H1 (cell line): ENCODE measurements around the gene METTL21C. TPM values are rescaled to one million over a fixed set of nuclear protein-coding genes. Genes with fewer than 3 reads are reported as not detected.

Experiments used
- CTCF ChIA-PET: fragments of 300-600 bp; sonication (Branson Sonifier 250); formaldehyde crosslinking; loops from one replicate; lab custom pipeline; 2021; ENCODE audit not compliant: partially characterized antibody; lab: Charles Lee
- POLR2A ChIA-PET: fragments of 300-600 bp; sonication (Branson Sonifier 250); formaldehyde crosslinking; loops from one replicate; lab custom pipeline; 2021; ENCODE audit warnings: inconsistent platforms; ENCODE audit not compliant: partially characterized antibody; lab: Charles Lee
- DNase-seq, 2 experiments: peaks; one replicate each; pipeline versions ENCODE4 v3.0.0 to v3.0.0-alpha.2; 2010 to 2022; ENCODE audit warnings: low spot score in 2 of 2, low read depth in 1 of 2, mixed read lengths in 1 of 2
- FAIRE-seq: peaks from 2 replicates; lab custom pipeline; 2011; peaks lifted over from hg19 to GRCh38; lab: Jason Lieb, UNC
- H2AFZ ChIP-seq: 2 replicates; pipeline ENCODE4 v1.8.1; 2012; ENCODE audit warnings: low read length, inconsistent platforms
- H2AK5ac ChIP-seq: 2 replicates; pipeline ENCODE4 v1.6.1; 2013; ENCODE audit warnings: low read depth, low read length
- H2BK120ac ChIP-seq: replicated peaks from 2 replicates; pipeline ENCODE3; 2013; ENCODE audit warnings: low read depth, low read length, inconsistent platforms
- H2BK12ac ChIP-seq: 2 replicates; pipeline ENCODE4 v1.6.1; 2013; ENCODE audit warnings: low read depth, low read length
- H2BK15ac ChIP-seq: 2 replicates; pipeline ENCODE4 v1.6.1; 2013; ENCODE audit warnings: low read length
- H2BK20ac ChIP-seq: 2 replicates; pipeline ENCODE4 v1.6.1; 2013; ENCODE audit warnings: low read length
- H2BK5ac ChIP-seq: 2 replicates; pipeline ENCODE4 v1.6.1; 2013; ENCODE audit warnings: low read depth, low read length
- H3K14ac ChIP-seq: 2 replicates; pipeline ENCODE4 v1.6.1; 2013; ENCODE audit warnings: inconsistent platforms; ENCODE audit not compliant: insufficient read length
- H3K18ac ChIP-seq: 2 replicates; pipeline ENCODE4 v1.6.1; 2013; ENCODE audit warnings: low read length; ENCODE audit errors: extremely low read depth
- H3K23ac ChIP-seq: 2 replicates; pipeline ENCODE4 v1.6.1; 2013; ENCODE audit warnings: inconsistent platforms; ENCODE audit not compliant: insufficient read length
- H3K23me2 ChIP-seq: 2 replicates; pipeline ENCODE4 v1.6.1; 2013; ENCODE audit warnings: low read depth, low read length
- H3K27ac ChIP-seq: 2 replicates; pipeline ENCODE4 v1.6.1; 2011; ENCODE audit warnings: low read depth, low read length, inconsistent platforms
- H3K27me3 ChIP-seq, 4 experiments: replicated peaks in 1 of 4; 1 replicate in 1 of 4; 2 replicates in 3 of 4; pipeline versions ENCODE4 v1.6.1 to v1.8.1; 2011 to 2013; ENCODE audit warnings: low read length in 3 of 4, mild to moderate bottlenecking in 3 of 4, inconsistent platforms in 2 of 4, mixed read lengths in 2 of 4, moderate library complexity in 1 of 4; ENCODE audit not compliant: control insufficient read depth in 3 of 4, insufficient read depth in 3 of 4; ENCODE audit errors: extremely low read depth in 1 of 4
- H3K36me3 ChIP-seq, 4 experiments: 2 replicates each; pipeline versions ENCODE4 v1.6.1 to v1.8.1; 2011 to 2013; ENCODE audit warnings: mild to moderate bottlenecking in 4 of 4, low read length in 3 of 4, moderate library complexity in 2 of 4, control low read depth in 1 of 4, inconsistent platforms in 1 of 4; ENCODE audit not compliant: insufficient read depth in 4 of 4, control insufficient read depth in 2 of 4
- H3K4ac ChIP-seq: replicated peaks from 2 replicates; pipeline ENCODE3; 2013; ENCODE audit warnings: low read length, low read depth, mixed read lengths, inconsistent platforms; ENCODE audit not compliant: insufficient read length
- H3K4me1 ChIP-seq, 4 experiments: replicated peaks in 1 of 4; 1 replicate in 1 of 4; 2 replicates in 3 of 4; pipeline versions ENCODE4 v1.6.1 to v1.8.1; 2011 to 2013; ENCODE audit warnings: low read length in 3 of 4, inconsistent platforms in 2 of 4, mixed read lengths in 1 of 4; ENCODE audit not compliant: insufficient read depth in 4 of 4, control insufficient read depth in 3 of 4
- H3K4me2 ChIP-seq, 2 experiments: 2 replicates each; pipeline versions ENCODE4 v1.6.1 to v1.8.1; 2011 to 2013; ENCODE audit warnings: low read depth in 2 of 2, low read length in 2 of 2, control low read depth in 1 of 2, inconsistent platforms in 1 of 2, mild to moderate bottlenecking in 1 of 2; ENCODE audit not compliant: insufficient read depth in 1 of 2
- H3K4me3 ChIP-seq, 4 experiments: fragments of 200-600, 300-600 bp in 1 of 4; sonication (generic), shearing (Covaris generic), sonication (Bioruptor Twin) in 1 of 4; 2 replicates each; pipeline versions ENCODE4 v1.5.1 to v1.8.1; 2011 to 2016; ENCODE audit warnings: low read length in 4 of 4, low read depth in 3 of 4, control low read depth in 2 of 4, inconsistent platforms in 2 of 4, mild to moderate bottlenecking in 2 of 4, mixed read lengths in 1 of 4, moderate library complexity in 1 of 4; ENCODE audit not compliant: insufficient read depth in 2 of 4; ENCODE audit errors: extremely low read depth in 1 of 4
- H3K56ac ChIP-seq: replicated peaks from 2 replicates; pipeline ENCODE3; 2013; ENCODE audit warnings: low read depth, mild to moderate bottlenecking, mixed read lengths, low read length, inconsistent platforms; ENCODE audit not compliant: insufficient read length
- H3K79me1 ChIP-seq: 2 replicates; pipeline ENCODE4 v1.6.1; 2013; ENCODE audit warnings: low read depth, low read length, control low read depth
- H3K79me2 ChIP-seq, 2 experiments: 2 replicates each; pipeline versions ENCODE4 v1.6.1 to v1.8.1; 2012 to 2013; ENCODE audit warnings: low read length in 2 of 2, mild to moderate bottlenecking in 2 of 2, inconsistent platforms in 1 of 2; ENCODE audit not compliant: insufficient read depth in 2 of 2, control insufficient read depth in 1 of 2
- H3K9ac ChIP-seq, 4 experiments: replicated peaks in 1 of 4; 1 replicate in 1 of 4; 2 replicates in 3 of 4; pipeline versions ENCODE4 v1.6.1 to v1.8.1; 2011 to 2013; ENCODE audit warnings: low read depth in 3 of 4, low read length in 3 of 4, control low read depth in 2 of 4, mild to moderate bottlenecking in 2 of 4, moderate library complexity in 2 of 4, inconsistent platforms in 1 of 4; ENCODE audit errors: extremely low read depth in 1 of 4
- H3K9me3 ChIP-seq, 2 experiments: 2 replicates each; pipeline versions ENCODE4 v1.6.1 to v1.8.1; 2012 to 2013; ENCODE audit warnings: mild to moderate bottlenecking in 2 of 2, moderate library complexity in 2 of 2, control low read depth in 1 of 2, inconsistent platforms in 1 of 2, low read depth in 1 of 2, low read length in 1 of 2, mixed read lengths in 1 of 2; ENCODE audit not compliant: insufficient read depth in 2 of 2
- H4K20me1 ChIP-seq, 2 experiments: replicated peaks in 1 of 2; 2 replicates each; pipeline versions ENCODE3 to v1.8.1; 2011 to 2013; ENCODE audit warnings: inconsistent platforms in 2 of 2, low read length in 2 of 2, mild to moderate bottlenecking in 1 of 2; ENCODE audit not compliant: insufficient read depth in 2 of 2, control insufficient read depth in 1 of 2
- H4K5ac ChIP-seq: 2 replicates; pipeline ENCODE4 v1.6.1; 2013; ENCODE audit warnings: low read length, low read depth, mixed read lengths, inconsistent platforms; ENCODE audit not compliant: insufficient read length
- H4K8ac ChIP-seq: 2 replicates; pipeline ENCODE4 v1.8.0; 2013; ENCODE audit warnings: mild to moderate bottlenecking, moderate library complexity, low read length, inconsistent platforms; ENCODE audit not compliant: insufficient read depth; ENCODE audit errors: extremely low read depth
- H4K91ac ChIP-seq: replicated peaks from 2 replicates; pipeline ENCODE3; 2013; ENCODE audit warnings: low read length, mixed read lengths, inconsistent platforms; ENCODE audit not compliant: insufficient read length
- CEBPB ChIP-seq: IDR thresholded peaks from 2 replicates; pipeline ENCODE4 v1.6.1; 2012; ENCODE audit warnings: low read depth, low read length
- GABPA ChIP-seq: IDR thresholded peaks from 2 replicates; pipeline ENCODE4 v1.6.1; 2011; ENCODE audit warnings: mild to moderate bottlenecking, low read length, moderate library complexity, borderline replicate concordance; ENCODE audit not compliant: insufficient read depth
- HDAC6 ChIP-seq: IDR thresholded peaks from one replicate; pipeline ENCODE4 v1.7.1; 2012; ENCODE audit warnings: low read depth, mild to moderate bottlenecking, inconsistent platforms, low read length, moderate library complexity
- JUND ChIP-seq: IDR thresholded peaks from 2 replicates; pipeline ENCODE4 v1.6.1; 2011; ENCODE audit warnings: mild to moderate bottlenecking, improper control_type of control experiment, low read length
- POLR2A ChIP-seq, 2 experiments: IDR thresholded peaks; 1 replicate in 1 of 2; 2 replicates in 1 of 2; pipeline ENCODE4 v1.6.1; 2011; ENCODE audit warnings: low read depth in 2 of 2, low read length in 2 of 2, mild to moderate bottlenecking in 2 of 2; ENCODE audit errors: control extremely low read depth in 1 of 2
- POLR2AphosphoS5 ChIP-seq: IDR thresholded peaks from 2 replicates; pipeline ENCODE4 v1.6.1; 2011; ENCODE audit warnings: low read depth, low read length
- SP1 ChIP-seq: IDR thresholded peaks from 2 replicates; pipeline ENCODE4 v1.6.1; 2011; ENCODE audit warnings: low read depth, low read length
- TAF7 ChIP-seq: optimal IDR thresholded peaks from 2 replicates; pipeline ENCODE3; 2011; ENCODE audit warnings: low read depth, mild to moderate bottlenecking, inconsistent platforms, low read length, moderate library complexity, borderline replicate concordance
- WGBS, 2 experiments: shearing (Covaris generic) in 1 of 2; methylation state at CpG; one replicate each; pipeline versions ENCODE4 v1.1.6 to v1.1.7; 2013 to 2015; ENCODE audit warnings: low lambda C conversion rate in 2 of 2, mixed read lengths in 2 of 2, inconsistent platforms in 1 of 2, low coverage in 1 of 2, missing lambda C conversion rate in 1 of 2; ENCODE audit not compliant: insufficient replicate concordance in 2 of 2, insufficient coverage in 1 of 2, insufficient read length in 1 of 2; ENCODE audit errors: extremely low coverage in 1 of 2, missing lambda C conversion rate in 1 of 2; 5-methylcytosine and 5-hydroxymethylcytosine counted together
- polyA plus RNA-seq, 7 experiments: library from polyadenylated mRNA; depleted of rRNA in 3 of 7; stranded (reverse) in 5 of 7; unstranded in 2 of 7; fragments of >200 nt in 5 of 7; fragments of 200-250 nt in 2 of 7; gene quantifications; 1 replicate in 5 of 7; 2 replicates in 1 of 7; 4 replicates in 1 of 7; pipeline versions ENCODE4 v1.2.1 to v1.2.3, GENCODE V29; 2011 to 2013; ENCODE audit warnings: missing spikeins in 2 of 7, mixed read lengths in 2 of 7
- total RNA-seq: library from RNA; stranded (reverse); fragmentation: NEBNext Ultra II Directional; extraction: Animal tissue kit (Norgen Biotek cat#: 25700); gene quantifications from 2 replicates; pipeline ENCODE4 v1.2.1, GENCODE V29; 2021

Gene METTL21C
- total and polyA plus RNA-seq, 2 of the 8 experiments (the other 6 are each of a cell fraction or from before 2014, with no cell fraction given) = not detected

DNA sequence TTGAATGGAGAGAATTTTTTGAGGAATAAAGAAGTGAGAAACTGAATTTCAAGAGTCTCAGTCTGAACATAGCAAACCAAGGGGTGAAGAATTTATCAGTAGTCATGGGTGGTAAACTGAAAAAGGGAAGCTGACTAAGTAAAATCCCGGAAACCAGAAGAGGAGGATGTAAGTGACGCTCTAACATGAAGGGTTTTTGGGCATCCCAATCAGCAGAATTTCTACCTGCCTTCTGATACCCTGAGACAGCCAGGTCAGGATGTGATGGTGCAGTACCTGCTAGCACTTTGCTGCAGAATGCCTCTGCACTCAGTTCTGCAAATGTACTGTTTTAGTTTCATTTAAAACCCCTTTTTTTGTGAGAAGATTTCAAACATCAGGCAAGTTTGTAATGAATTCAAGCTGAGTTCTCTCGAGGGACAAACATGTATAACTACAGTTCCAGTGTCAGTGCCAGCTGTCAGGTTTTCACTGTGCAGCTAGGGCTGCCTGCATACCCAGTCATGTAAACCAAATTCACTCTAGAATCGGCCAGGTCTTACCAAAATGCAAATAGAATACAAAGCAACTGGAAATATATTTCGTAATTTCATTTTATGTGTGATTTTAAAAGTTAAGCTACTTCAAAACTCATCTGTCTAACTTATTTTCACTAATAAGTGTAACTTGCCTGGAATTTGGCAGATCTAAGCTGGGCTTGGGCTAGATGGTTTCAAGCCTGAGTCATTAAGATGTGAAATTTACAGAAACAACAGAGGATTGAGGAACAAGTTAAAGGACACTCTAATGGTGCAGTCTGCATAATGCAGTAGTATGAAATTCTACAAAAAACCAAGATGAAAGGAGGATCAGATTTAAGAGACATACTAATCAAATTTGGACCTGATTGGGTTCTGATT is 13.8 kb downstream of the METTL21C start:
- CTCF ChIA-PET = interaction anchor here (1.2 to 2.1 kb wide), 2 partner anchors 11 to 119 kb away, joined by 3 to 4 read pairs; no protein-coding TSS in a partner anchor
- POLR2A ChIA-PET = interaction anchor here (1.1 to 1.6 kb wide), 4 partner anchors 9 to 165 kb away, joined by 3 to 4 read pairs (median 4); partner anchors contain the start of gene ERCC5
- H3K9ac ChIP-seq = no peak overlapping the region; a peak in 1 of 7 replicates
- WGBS, 2 experiments = 86% methylated on average over 5 of the region's 5 CpGs; no CpG with 5 or more reads in 1 of the 2 experiments
- no peak overlapping the region for H2BK20ac ChIP-seq
- no peaks in the 10 kb centered on the region for H3K79me2 ChIP-seq
- no peak overlapping the region for H3K14ac ChIP-seq
- no peaks in the 10 kb centered on the region for H3K79me1 ChIP-seq
- no peak overlapping the region for H3K4me3 ChIP-seq
- H3K23me2 ChIP-seq = no peaks in the 10 kb centered on the region; the same call in 1 of the 2 replicates
- no peak for TF ChIP-seq TAF7
- no peak for TF ChIP-seq GABPA
- peak; percentile 29 to 33; a peak in 2 of 3 replicates for TF ChIP-seq POLR2A (IDR thresholded peaks at IDR 0.05; ENCODE audit: control extremely low read depth in 1 of 2, low read depth in 2 of 2, low read length in 2 of 2)
- no peak for TF ChIP-seq JUND
- peak; percentile 55; the same call in 1 of the 2 replicates for TF ChIP-seq POLR2AphosphoS5
- no peak for TF ChIP-seq CEBPB
- no peak for TF ChIP-seq HDAC6
- TF ChIP-seq SP1 = no peak
- TF ChIP-seq, all 59 proteins: peak for 2
- H2AK5ac ChIP-seq = no peak overlapping the region
- no peak overlapping the region for H2BK15ac ChIP-seq
- no peaks in the 10 kb centered on the region for H4K20me1 ChIP-seq
- no peak overlapping the region for H2BK12ac ChIP-seq
- H3K18ac ChIP-seq = no peak overlapping the region
- H3K56ac ChIP-seq = no peak overlapping the region
- H4K5ac ChIP-seq = no peak overlapping the region
- no peaks in the 10 kb centered on the region for H3K9me3 ChIP-seq
- H3K27ac ChIP-seq = no peak overlapping the region
- H3K4me2 ChIP-seq = no peak overlapping the region
- no peaks in the 10 kb centered on the region for H3K4me1 ChIP-seq
- H4K91ac ChIP-seq = no peak overlapping the region
- no peak for DNase-seq
- peaks cover 0 to 34% (median 21%) of the 10 kb centered on the region in 4 experiments; a peak in 6 of 8 replicates for H3K36me3 ChIP-seq
- no peak overlapping the region for H2AFZ ChIP-seq
- no peak for FAIRE-seq
- no peak overlapping the region for H3K4ac ChIP-seq
- H3K27me3 ChIP-seq = no peaks in the 10 kb centered on the region
- no peak overlapping the region for H2BK5ac ChIP-seq
- no peak overlapping the region for H3K23ac ChIP-seq
- no peak overlapping the region for H4K8ac ChIP-seq
- H2BK120ac ChIP-seq = no peak overlapping the region
